Measurements from ENCODE around the gene SNX25. TPM values are rescaled to one million over a fixed set of nuclear protein-coding genes. Genes with fewer than 3 reads are reported as not detected.

SNX25 gene
- total and polyA plus RNA-seq, 7 donors: 2.5 to 40.5 (median 22.7) TPM

- peaks cover 0 to 16% (median 0%) of the 10 kb centered on the region in 4 donors for H3K36me3 ChIP-seq
These were observed 132.0 kb downstream of the SNX25 start for GRCh38 chr4:185341377-185341776.

GRCh38 chr4:185341841-185342240, 132.4 kb downstream of the SNX25 start:
- H3K4me1 ChIP-seq: peaks cover 0 to 28% (median 18%) of the 10 kb centered on the region in 4 donors
- H3K27me3 ChIP-seq: no peaks in the 10 kb centered on the region
- 90 to 93% methylated on average over 6 of the region's 6 CpGs for WGBS, 2 donors
- H3K36me3 ChIP-seq: peaks cover 0 to 16% (median 0%) of the 10 kb centered on the region in 4 donors
- intact Hi-C loops (cut with DNase I): loop anchor here (10.0 kb wide), 1 partner anchor 197 kb away; the partner anchor contains the start of gene SLC25A4
- no peak overlapping the region for H3K4me3 ChIP-seq
- peak overlapping the region in 1 of 4 donors; percentile 88 for H3K27ac ChIP-seq
- H3K9me3 ChIP-seq: no peaks in the 10 kb centered on the region
- TF ChIP-seq POLR2A (IDR thresholded peaks at IDR 0.05) (no peak), EP300 (IDR thresholded peaks at IDR 0.05) (no peak), POLR2AphosphoS5 (IDR thresholded peaks at IDR 0.05) (no peak), CTCF (IDR thresholded peaks at IDR 0.05) (no peak)
- no peak for DNase-seq

More at GRCh38 chr4:185341377-185341776, 132.0 kb downstream of the SNX25 start:
- WGBS, 2 donors: 93 to 94% methylated on average over 2 of the region's 2 CpGs
- no peak overlapping the region for H3K27ac ChIP-seq
- H3K4me1 ChIP-seq: peaks cover 0 to 23% (median 16%) of the 10 kb centered on the region in 4 donors
- DNase-seq: no peak
- no peaks in the 10 kb centered on the region for H3K27me3 ChIP-seq
- intact Hi-C loops (cut with DNase I): loop anchor here (10.0 kb wide), 1 partner anchor 197 kb away; the partner anchor contains the start of gene SLC25A4
- TF ChIP-seq POLR2A (IDR thresholded peaks at IDR 0.05): no peak
- no peak for TF ChIP-seq CTCF (IDR thresholded peaks at IDR 0.05)
- no peak for TF ChIP-seq EP300 (IDR thresholded peaks at IDR 0.05)
- no peak for TF ChIP-seq POLR2AphosphoS5 (IDR thresholded peaks at IDR 0.05)
- H3K4me3 ChIP-seq: no peak overlapping the region
- H3K9me3 ChIP-seq: no peaks in the 10 kb centered on the region

- peak; percentile 93 for DNase-seq
- intact Hi-C loops (cut with DNase I): loop anchor here (2.0 to 10.0 kb wide), 2 partner anchors 135 to 199 kb away; partner anchors contain the start of genes SLC25A4 and SNX25
- H3K27ac ChIP-seq: peak overlapping the region; percentile 61 to 88 (median 80)
These were observed 134.6 kb downstream of the SNX25 start for GRCh38 chr4:185343726-185344581.

More at GRCh38 chr4:185343726-185344581, 134.6 kb downstream of the SNX25 start:
- TF ChIP-seq CTCF (IDR thresholded peaks at IDR 0.05) (no peak), EP300 (IDR thresholded peaks at IDR 0.05) (peak; percentile 48 to 93 (median 85)), POLR2A (IDR thresholded peaks at IDR 0.05) (no peak), POLR2AphosphoS5 (IDR thresholded peaks at IDR 0.05) (peak; percentile 84 to 95 (median 94))
- WGBS, 2 donors: 84 to 90% methylated on average over 15 of the region's 15 CpGs
- Histone ChIP-seq H3K36me3 (peaks cover 0 to 11% (median 0%) of the 10 kb centered on the region in 4 donors), H3K4me3 (no peak overlapping the region), H3K27me3 (no peaks in the 10 kb centered on the region), H3K9me3 (no peaks in the 10 kb centered on the region), H3K4me1 (peaks cover 0 to 37% (median 23%) of the 10 kb centered on the region in 4 donors)
